Daoy (cell line): Measurements from ENCODE around the gene MAD1L1. TPM values are rescaled to one million over a fixed set of nuclear protein-coding genes. Genes with fewer than 3 reads are reported as not detected.
"Not testable (repeated sequence)": the region's sequence is repeated elsewhere in the genome, so short reads cannot be mapped to it uniquely, and the experiment has no call there.

Experiments used
- DNase-seq: peaks from one replicate; pipeline ENCODE4 v3.0.0-alpha.2; 2015; ENCODE audit warnings: low read depth
- total RNA-seq: library from RNA; depleted of rRNA; stranded (reverse); fragments of >200 nt; shearing (Covaris generic); gene quantifications from 2 replicates; pipeline ENCODE4 v1.2.3, GENCODE V29; 2014

Gene MAD1L1
- total RNA-seq, 1 experiment from 2014 or later, result 103 TPM

GRCh38 chr7:2175514-2175913, 57.2 kb downstream of the MAD1L1 start:
- peak; percentile 90 for DNase-seq

DNA sequence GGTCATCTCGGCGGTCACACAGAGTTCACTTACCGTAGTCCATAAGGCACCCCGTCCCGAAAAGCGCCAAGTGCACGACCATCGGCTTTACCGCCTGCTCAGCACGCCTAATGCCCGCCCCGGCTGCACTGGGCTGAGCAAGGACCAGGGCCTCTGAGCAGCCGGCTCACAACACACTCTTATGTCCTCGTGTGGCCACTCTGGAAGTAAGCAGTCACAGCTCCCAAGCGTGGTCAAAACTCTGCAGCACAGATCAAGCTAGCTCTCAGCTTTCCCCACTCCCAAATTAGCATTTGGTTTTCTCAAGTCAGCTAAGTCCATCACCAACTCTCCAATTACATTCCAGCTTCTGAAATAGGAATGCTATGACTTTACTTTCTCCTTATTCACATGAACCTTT, 57.7 kb downstream of the MAD1L1 start:
- DNase-seq, result peak; percentile 25

GRCh38 chr7:2173189-2173827, 59.4 kb downstream of the MAD1L1 start:
- no peak for DNase-seq

DNA sequence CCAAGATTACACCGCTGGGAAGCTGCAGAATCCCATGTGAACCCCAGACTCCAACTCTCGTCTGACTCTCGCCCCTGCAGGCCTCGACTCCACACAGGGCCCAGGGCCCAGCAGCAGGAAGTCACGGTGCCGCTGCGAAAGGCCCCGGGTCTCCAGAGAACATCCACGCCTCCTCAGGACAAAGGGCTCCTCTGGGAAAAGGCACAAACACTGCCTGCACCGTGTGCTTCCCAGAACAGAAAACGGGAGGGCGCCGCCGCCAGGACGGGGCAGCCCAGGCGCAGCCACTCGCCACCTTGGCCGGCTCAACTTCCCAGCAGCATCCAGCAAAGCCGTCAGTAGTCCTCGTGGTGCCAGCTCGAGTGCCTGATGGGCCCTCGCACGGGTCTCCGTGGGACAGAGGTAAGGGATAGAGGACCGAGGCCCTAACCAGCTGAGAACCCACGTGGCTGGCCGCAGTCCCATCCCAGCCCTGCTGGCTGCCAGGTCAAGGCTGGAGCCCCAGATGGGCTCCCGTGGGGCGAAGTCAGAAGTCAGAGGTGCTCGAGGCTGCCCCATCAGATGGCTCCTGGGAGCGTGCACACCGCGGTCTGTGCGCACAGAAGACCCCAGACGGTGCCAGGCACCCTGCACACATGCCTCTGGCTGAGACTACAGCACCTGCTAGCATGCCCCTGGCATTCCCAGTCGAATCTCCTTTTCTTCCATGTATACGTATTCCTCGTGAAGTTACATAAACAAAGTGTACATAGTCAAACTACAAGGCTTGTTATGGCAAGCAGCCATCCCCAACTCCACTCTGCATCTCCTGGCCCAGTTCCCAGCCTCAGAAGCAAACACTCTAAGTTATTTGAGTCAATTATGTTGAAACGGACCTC, 60.2 kb downstream of the MAD1L1 start:
- DNase-seq, result peak; percentile 57

DNA sequence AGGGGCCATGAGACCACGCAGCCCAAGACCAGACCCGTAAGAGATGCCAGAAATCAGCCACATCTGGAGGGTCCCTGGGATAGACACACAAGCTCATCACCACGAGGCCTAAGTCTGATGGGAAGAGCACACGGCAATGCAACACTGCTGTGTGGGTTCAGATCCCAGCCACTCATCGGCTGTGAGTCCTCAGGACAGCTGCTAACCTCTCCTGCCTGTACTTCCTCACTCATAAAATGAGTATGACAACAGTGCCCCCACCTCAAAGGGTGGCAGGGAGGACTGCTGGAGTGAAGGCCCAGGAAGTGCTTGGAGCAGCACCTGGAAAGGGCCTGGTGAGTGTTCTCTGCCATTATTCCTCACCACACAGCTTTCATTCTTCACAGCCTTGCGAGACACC, 60.9 kb downstream of the MAD1L1 start:
- no peak for DNase-seq

- no peak for DNase-seq
These were observed 61.9 kb downstream of the MAD1L1 start for GRCh38 chr7:2170576-2171521.

GRCh38 chr7:2169923-2170575, 62.7 kb downstream of the MAD1L1 start:
- DNase-seq, result no peak

GRCh38 chr7:2168615-2169311, 64.0 kb downstream of the MAD1L1 start:
- DNase-seq, result no peak

DNA sequence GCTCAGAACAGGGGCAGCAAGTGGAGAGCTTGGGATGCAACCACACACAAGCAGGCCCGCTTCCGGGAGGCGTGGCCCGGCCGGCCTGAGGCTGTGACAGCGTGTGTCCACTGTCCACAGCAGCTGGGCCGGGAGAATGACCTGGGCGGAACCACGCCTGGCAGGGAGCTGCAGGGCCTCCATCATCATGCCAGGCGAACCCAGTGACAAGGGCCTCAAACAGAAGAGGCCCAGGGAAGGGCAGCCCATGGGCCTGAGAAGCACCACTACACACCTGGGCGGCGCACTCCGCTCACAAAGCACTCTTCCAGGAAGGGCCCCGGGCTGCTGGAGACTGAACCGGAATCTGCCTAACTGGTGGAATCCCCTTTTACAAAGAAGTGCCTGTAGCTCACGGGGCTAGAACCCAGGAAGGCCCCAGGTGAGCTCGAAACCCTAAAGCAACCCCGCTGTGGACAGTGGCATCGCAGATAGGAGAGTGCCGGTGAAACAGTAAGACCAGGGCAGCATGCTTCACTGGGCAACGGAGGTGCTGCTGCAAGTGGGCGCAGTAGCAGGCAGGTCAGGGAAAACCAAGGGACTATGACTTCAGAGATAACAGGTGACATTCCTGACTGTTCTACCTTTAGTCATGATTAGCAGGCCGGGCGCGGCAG, 66.0 kb downstream of the MAD1L1 start:
- DNase-seq, result no peak

DNA sequence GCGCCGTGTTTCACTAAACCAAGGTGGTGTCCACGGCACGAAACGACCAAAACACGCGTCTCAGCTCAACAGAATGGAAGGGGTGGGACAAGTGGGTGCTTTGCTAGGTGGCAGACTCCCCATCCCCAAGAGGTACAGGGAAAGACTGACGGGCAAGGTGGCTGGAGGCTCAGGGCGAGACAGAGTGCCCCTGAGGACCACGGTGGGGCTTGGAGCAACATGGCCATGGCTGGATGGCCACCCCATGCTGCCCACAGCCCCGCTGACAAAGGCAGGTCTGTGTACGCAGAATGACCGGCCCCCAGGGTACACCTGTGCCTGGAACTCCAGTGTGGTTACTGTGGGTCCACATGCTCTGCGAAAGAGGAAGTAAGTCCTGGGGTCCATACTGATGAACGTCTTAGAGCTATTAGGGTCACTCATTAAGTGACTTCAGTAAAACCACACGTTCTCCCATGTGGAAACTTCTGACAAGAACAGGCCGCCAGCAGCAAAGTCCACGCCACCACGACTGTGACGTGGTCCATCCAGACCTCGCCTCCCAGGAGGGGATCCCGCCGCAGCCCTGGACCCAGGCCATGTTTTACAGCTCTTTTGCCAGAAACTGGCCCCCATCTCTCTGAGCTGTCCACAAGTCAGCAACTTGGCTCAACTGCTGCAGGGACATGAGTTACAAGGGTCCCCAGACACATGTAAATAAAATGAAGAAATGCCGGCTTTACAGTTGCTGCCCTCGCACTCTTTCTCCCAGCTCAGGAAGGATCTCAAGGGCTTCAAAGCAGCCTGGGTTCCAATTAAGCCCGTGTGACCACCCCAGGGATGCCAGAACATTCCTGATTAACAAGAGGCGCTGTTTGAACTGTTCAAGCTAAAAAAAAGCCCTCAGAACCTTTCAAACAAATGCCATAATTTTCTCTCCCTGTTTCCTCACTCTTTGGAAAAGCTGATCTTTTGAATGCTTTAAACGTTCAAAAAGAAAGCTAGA, 66.8 kb downstream of the MAD1L1 start:
- no peak for DNase-seq

- no peak for DNase-seq
These were observed 67.5 kb downstream of the MAD1L1 start for GRCh38 chr7:2165239-2165609.

GRCh38 chr7:2164646-2165045, 68.1 kb downstream of the MAD1L1 start:
- no peak for DNase-seq

- no peak for DNase-seq
These were observed 68.9 kb downstream of the MAD1L1 start for GRCh38 chr7:2163600-2164555.

DNA sequence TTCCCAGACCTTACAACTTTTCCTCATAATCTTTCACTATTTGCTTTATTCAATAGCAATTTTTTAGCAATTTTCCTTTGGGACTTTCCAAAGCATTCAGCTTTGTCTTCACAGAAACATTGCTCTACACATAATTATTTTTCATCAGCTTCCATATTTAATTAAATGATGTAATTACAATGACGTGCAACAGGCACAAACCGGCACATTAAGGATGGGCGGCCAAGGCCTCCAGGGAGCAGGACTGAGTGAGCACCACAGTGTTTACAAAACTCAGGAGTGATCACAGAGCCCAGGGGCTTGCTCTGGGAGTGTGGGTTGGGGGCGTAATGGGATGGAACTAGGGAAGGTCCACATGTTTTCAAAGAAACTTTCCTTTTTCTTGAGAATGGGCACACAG, 69.8 kb downstream of the MAD1L1 start:
- no peak for DNase-seq

GRCh38 chr7:2162004-2162902, 70.5 kb downstream of the MAD1L1 start:
- not testable (repeated sequence) for DNase-seq

DNA sequence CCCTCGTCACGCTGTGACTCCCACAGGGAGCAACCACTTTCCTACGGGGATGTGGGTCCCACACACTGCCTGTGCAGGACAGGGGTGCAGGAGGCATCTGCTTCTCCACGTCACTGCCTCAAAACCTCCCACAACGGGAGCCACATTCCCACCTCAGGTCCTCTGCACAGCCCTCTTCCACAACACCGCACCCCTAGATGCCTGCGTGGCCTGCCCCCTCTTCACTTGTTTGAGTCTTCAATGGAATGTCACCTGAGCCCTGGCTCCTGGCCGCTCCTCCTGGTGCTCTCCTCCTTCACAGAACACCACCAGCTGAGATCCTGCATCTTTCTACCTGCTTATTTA, 73.6 kb downstream of the MAD1L1 start:
- no peak for DNase-seq
